ENCODE data around the gene ZAP70.
"Not testable (repeated sequence)": the region's sequence is repeated elsewhere in the genome, so short reads cannot be mapped to it uniquely, and the experiment has no call there.

ZAP70 gene

GRCh38 chr2:97707362-97708047, 5.9 kb upstream of the ZAP70 start:
- H3K27me3 Mint-ChIP-seq: no peaks in the 10 kb centered on the region
- peaks cover 27% of the 10 kb centered on the region for H3K4me1 Mint-ChIP-seq
- no peak overlapping the region for H3K4me3 Mint-ChIP-seq
- H3K36me3 Mint-ChIP-seq: no peaks in the 10 kb centered on the region
- no peaks in the 10 kb centered on the region for H3K9me3 Mint-ChIP-seq
- no peak overlapping the region for H3K27ac Mint-ChIP-seq

- no peak overlapping the region for H3K4me3 Mint-ChIP-seq
- peaks cover 32% of the 10 kb centered on the region for H3K4me1 Mint-ChIP-seq
- H3K36me3 Mint-ChIP-seq: no peaks in the 10 kb centered on the region
- no peaks in the 10 kb centered on the region for H3K9me3 Mint-ChIP-seq
- no peak overlapping the region for H3K27ac Mint-ChIP-seq
- no peaks in the 10 kb centered on the region for H3K27me3 Mint-ChIP-seq
Measured at GRCh38 chr2:97708048-97708380, 5.4 kb upstream of the ZAP70 start.

GRCh38 chr2:97708608-97709007, 4.8 kb upstream of the ZAP70 start:
- no peaks in the 10 kb centered on the region for H3K9me3 Mint-ChIP-seq
- H3K4me3 Mint-ChIP-seq: no peak overlapping the region
- H3K36me3 Mint-ChIP-seq: no peaks in the 10 kb centered on the region
- no peaks in the 10 kb centered on the region for H3K27me3 Mint-ChIP-seq
- no peak overlapping the region for H3K27ac Mint-ChIP-seq
- H3K4me1 Mint-ChIP-seq: peaks cover 38% of the 10 kb centered on the region

GRCh38 chr2:97711394-97711711, 2.0 kb upstream of the ZAP70 start:
- peak overlapping the region; percentile 90 for H3K27ac Mint-ChIP-seq
- no peaks in the 10 kb centered on the region for H3K27me3 Mint-ChIP-seq
- peaks cover 2% of the 10 kb centered on the region for H3K36me3 Mint-ChIP-seq
- H3K9me3 Mint-ChIP-seq: no peaks in the 10 kb centered on the region
- peaks cover 54% of the 10 kb centered on the region for H3K4me1 Mint-ChIP-seq
- H3K4me3 Mint-ChIP-seq: peak overlapping the region; percentile 73

GRCh38 chr2:97712175-97712574, 1.2 kb upstream of the ZAP70 start:
- H3K4me1 Mint-ChIP-seq: peaks cover 62% of the 10 kb centered on the region
- H3K36me3 Mint-ChIP-seq, H3K27me3 Mint-ChIP-seq, H3K9me3 Mint-ChIP-seq: not testable (repeated sequence)
- peak overlapping the region; percentile 91 for H3K27ac Mint-ChIP-seq
- H3K4me3 Mint-ChIP-seq: peak overlapping the region; percentile 73

- no peaks in the 10 kb centered on the region for H3K27me3 Mint-ChIP-seq
- peaks cover 68% of the 10 kb centered on the region for H3K4me1 Mint-ChIP-seq
- peak overlapping the region; percentile 100 for H3K27ac Mint-ChIP-seq
- no peaks in the 10 kb centered on the region for H3K9me3 Mint-ChIP-seq
- H3K4me3 Mint-ChIP-seq: peak overlapping the region; percentile 89
- H3K36me3 Mint-ChIP-seq: peaks cover 6% of the 10 kb centered on the region
Measured at GRCh38 chr2:97712693-97713295, 582 bp upstream of the ZAP70 start.

GRCh38 chr2:97714084-97714949, 941 bp downstream of the ZAP70 start:
- Mint-ChIP-seq H3K4me1 (peaks cover 83% of the 10 kb centered on the region), H3K4me3 (peak overlapping the region; percentile 89), H3K27me3 (no peaks in the 10 kb centered on the region), H3K9me3 (no peaks in the 10 kb centered on the region), H3K36me3 (peaks cover 11% of the 10 kb centered on the region), H3K27ac (peak overlapping the region; percentile 100)

- Mint-ChIP-seq H3K27me3 (no peaks in the 10 kb centered on the region), H3K9me3 (no peaks in the 10 kb centered on the region), H3K4me1 (peaks cover 86% of the 10 kb centered on the region), H3K36me3 (peaks cover 11% of the 10 kb centered on the region), H3K4me3 (peak overlapping the region; percentile 89), H3K27ac (peak overlapping the region; percentile 100)
Measured at GRCh38 chr2:97714950-97715652, 1.7 kb downstream of the ZAP70 start.

GRCh38 chr2:97715951-97716694, 2.7 kb downstream of the ZAP70 start:
- Mint-ChIP-seq H3K27ac (peak overlapping the region; percentile 100), H3K4me3 (peak overlapping the region; percentile 89), H3K36me3 (peaks cover 18% of the 10 kb centered on the region), H3K4me1 (peaks cover 85% of the 10 kb centered on the region), H3K27me3 (no peaks in the 10 kb centered on the region), H3K9me3 (no peaks in the 10 kb centered on the region)

GRCh38 chr2:97716695-97717612, 3.6 kb downstream of the ZAP70 start:
- Mint-ChIP-seq H3K36me3 (peaks cover 18% of the 10 kb centered on the region), H3K4me3 (peak overlapping the region; percentile 84), H3K4me1 (peaks cover 79% of the 10 kb centered on the region), H3K27ac (peak overlapping the region; percentile 96), H3K27me3 (no peaks in the 10 kb centered on the region), H3K9me3 (no peaks in the 10 kb centered on the region)

- Mint-ChIP-seq H3K27me3 (no peaks in the 10 kb centered on the region), H3K4me3 (peak overlapping the region; percentile 84), H3K9me3 (no peaks in the 10 kb centered on the region), H3K4me1 (peaks cover 78% of the 10 kb centered on the region), H3K36me3 (peaks cover 19% of the 10 kb centered on the region), H3K27ac (peak overlapping the region; percentile 96)
Measured at GRCh38 chr2:97717613-97717995, 4.2 kb downstream of the ZAP70 start.

- Mint-ChIP-seq H3K27ac (peak overlapping the region; percentile 96), H3K36me3 (peaks cover 21% of the 10 kb centered on the region), H3K4me3 (peak overlapping the region; percentile 84), H3K9me3 (no peaks in the 10 kb centered on the region), H3K27me3 (no peaks in the 10 kb centered on the region), H3K4me1 (peaks cover 78% of the 10 kb centered on the region)
Measured at GRCh38 chr2:97718051-97718882, 4.9 kb downstream of the ZAP70 start.

GRCh38 chr2:97718942-97719341, 5.6 kb downstream of the ZAP70 start:
- Mint-ChIP-seq H3K4me3 (peak overlapping the region; percentile 84), H3K9me3 (no peaks in the 10 kb centered on the region), H3K36me3 (peaks cover 21% of the 10 kb centered on the region), H3K4me1 (peaks cover 79% of the 10 kb centered on the region), H3K27me3 (no peaks in the 10 kb centered on the region), H3K27ac (peak overlapping the region; percentile 96)

Data from activated naive CD4-positive, alpha-beta T cell treated with anti-CD3 and anti-CD28 coated beads, Interleukin-2, amount 50 U/mL, for 24 hours (primary cell).